Neutrophil (primary cell): ENCODE results near the gene IFITM1.

ENCODE experiments used
- H3K27ac ChIP-seq: fragments of 200-600 bp; sonication (generic); 2 replicates; pipeline ENCODE4 v1.5.1; 2016; ENCODE audit warnings: mild to moderate bottlenecking, moderate library complexity
- H3K27me3 ChIP-seq: fragments of 200-600 bp; sonication (generic); 2 replicates; pipeline ENCODE4 v1.6.0; 2016; ENCODE audit warnings: mild to moderate bottlenecking
- H3K36me3 ChIP-seq: fragments of 200-600 bp; sonication (generic); 2 replicates; pipeline ENCODE4 v1.5.1; 2017
- H3K4me1 ChIP-seq, 2 experiments: fragments of 200-600 bp in 1 of 2; sonication (generic) in 1 of 2; 1 replicate in 1 of 2; 2 replicates in 1 of 2; pipeline versions ENCODE4 v1.5.1 to v1.6.1; 2013 to 2016; ENCODE audit warnings: low read depth in 1 of 2, low read length in 1 of 2, mild to moderate bottlenecking in 1 of 2, moderate library complexity in 1 of 2; ENCODE audit not compliant: control insufficient read depth in 1 of 2, insufficient read depth in 1 of 2
- H3K4me3 ChIP-seq, 2 experiments: fragments of 200-600 bp in 1 of 2; sonication (generic) in 1 of 2; 1 replicate in 1 of 2; 2 replicates in 1 of 2; pipeline ENCODE4 v1.5.1; 2013 to 2016; ENCODE audit warnings: low read depth in 1 of 2, low read length in 1 of 2, mild to moderate bottlenecking in 1 of 2, moderate library complexity in 1 of 2
- H3K9me3 ChIP-seq: fragments of 200-600 bp; sonication (generic); 2 replicates; pipeline ENCODE4 v1.5.1; 2016
- CTCF ChIP-seq: fragments of 200-600 bp; sonication (generic); IDR thresholded peaks from 2 replicates; pipeline ENCODE4 v1.5.1; 2016; ENCODE audit warnings: antibody characterized with exemption

The IFITM1 gene

GRCh38 chr11:278001-278951 is 35.6 kb upstream of the IFITM1 start, which contains the start of gene NLRP6:
Gene NLRP6 (plus strand): TSS chr11:278407. CDS start chr11:278570, 163 bp downstream.
- Histone ChIP-seq H3K4me1 (peaks cover 52 to 74% of the 10 kb centered on the region in 2 experiments), H3K4me3 (peak within 1 kb of the TSS; percentile 84), H3K27me3 (peaks cover 66% of the 10 kb centered on the region), H3K36me3 (peaks cover 30% of the 10 kb centered on the region), H3K27ac (peak within 1 kb of the TSS; percentile 86), H3K9me3 (no peaks in the 10 kb centered on the region)
- no peak for TF ChIP-seq CTCF

- Histone ChIP-seq H3K27me3 (peaks cover 76% of the 10 kb centered on the region), H3K4me3 (peak overlapping the region; percentile 84)
These were observed 34.5 kb upstream of the IFITM1 start for GRCh38 chr11:279040-279965.

GRCh38 chr11:279966-280705 is 33.7 kb upstream of the IFITM1 start:
- peaks cover 54 to 68% of the 10 kb centered on the region in 2 experiments for H3K4me1 ChIP-seq
- no peak for TF ChIP-seq CTCF
- H3K27ac ChIP-seq, result peak overlapping the region; percentile 86
- H3K27me3 ChIP-seq, result peaks cover 83% of the 10 kb centered on the region
- no peaks in the 10 kb centered on the region for H3K9me3 ChIP-seq
- peak overlapping the region; percentile 84 for H3K4me3 ChIP-seq
- H3K36me3 ChIP-seq, result peaks cover 43% of the 10 kb centered on the region

More at GRCh38 chr11:279040-279965, 34.5 kb upstream of the IFITM1 start:
- no peak for TF ChIP-seq CTCF
- Histone ChIP-seq H3K27ac (peak overlapping the region; percentile 86), H3K36me3 (peaks cover 35% of the 10 kb centered on the region), H3K9me3 (no peaks in the 10 kb centered on the region), H3K4me1 (peaks cover 60 to 77% of the 10 kb centered on the region in 2 experiments)

- peak overlapping the region; percentile 84 for H3K4me3 ChIP-seq
- H3K4me1 ChIP-seq, result peaks cover 54 to 63% of the 10 kb centered on the region in 2 experiments
- no peak for TF ChIP-seq CTCF
- H3K27me3 ChIP-seq, result peaks cover 91% of the 10 kb centered on the region
- peak overlapping the region; percentile 86 for H3K27ac ChIP-seq
- no peaks in the 10 kb centered on the region for H3K9me3 ChIP-seq
- peaks cover 51% of the 10 kb centered on the region for H3K36me3 ChIP-seq
These were observed 32.9 kb upstream of the IFITM1 start for GRCh38 chr11:280706-281485.
